GM12878 (cell line): Measurements from ENCODE around the gene TCF7L2. TPM values are rescaled to one million over a fixed set of nuclear protein-coding genes. Genes with fewer than 3 reads are reported as not detected.

Experiments
- ATAC-seq: fragments of 200-7000 bp; cut with Tn5 transposase; 3 replicates; pipeline ENCODE4 v1.9.1; 2020; ENCODE audit warnings: mild to moderate bottlenecking, moderate library complexity
- BruUV-seq: library from RNA; stranded (reverse); fragments of 400-500 nt; replicated peaks from 2 replicates; lab custom pipeline; 2021; lab: Mats Ljungman, UMichigan
- CTCF ChIA-PET: fragments of 300-600 bp; sonication (Branson Sonifier 250); formaldehyde crosslinking; extraction: SDS; loops from one replicate; lab custom pipeline; 2021; ENCODE audit warnings: inconsistent platforms; lab: Yijun Ruan, JAX
- POLR2A ChIA-PET: fragments of 350-600 bp; formaldehyde crosslinking; extraction: SDS; loops from one replicate; lab custom pipeline; 2021; ENCODE audit warnings: inconsistent platforms; lab: Charles Lee
- RAD21 ChIA-PET: fragments of 300-600 bp; sonication (Branson Sonifier 250); formaldehyde crosslinking; loops from one replicate; lab custom pipeline; 2023; ENCODE audit warnings: antibody characterized with exemption; ENCODE audit not compliant: unreplicated experiment; lab: Charles Lee
- SMC1A ChIA-PET: fragments of 300-600 bp; sonication (Branson Sonifier 250); formaldehyde crosslinking; loops from one replicate; lab custom pipeline; 2023; ENCODE audit not compliant: unreplicated experiment, uncharacterized antibody; lab: Charles Lee
- DNase-seq: peaks from one replicate; pipeline ENCODE4 v3.0.0-alpha.2; 2011; ENCODE audit warnings: low read depth, low spot score
- FAIRE-seq: peaks from 3 replicates; lab custom pipeline; 2011; peaks lifted over from hg19 to GRCh38; lab: Jason Lieb, UNC
- H2AFZ ChIP-seq: 2 replicates; pipeline ENCODE4 v1.6.0; 2011; ENCODE audit warnings: low read depth, low read length, control low read depth; ENCODE audit not compliant: control insufficient read depth
- H3K27ac ChIP-seq: 2 replicates; pipeline ENCODE4 v1.5.1; 2011; ENCODE audit warnings: control low read depth; ENCODE audit not compliant: control insufficient read depth, insufficient read depth
- H3K27me3 ChIP-seq, 2 experiments: replicated peaks in 1 of 2; 2 replicates each; pipeline versions ENCODE4 v1.6.0 to v1.6.1; 2011; ENCODE audit warnings: low read length in 1 of 2; ENCODE audit not compliant: control insufficient read depth in 2 of 2, insufficient read depth in 2 of 2
- H3K36me3 ChIP-seq, 2 experiments: 2 replicates each; pipeline ENCODE4 v1.5.1; 2011; ENCODE audit warnings: low read length in 1 of 2; ENCODE audit not compliant: control insufficient read depth in 2 of 2, insufficient read depth in 2 of 2
- H3K4me1 ChIP-seq: 2 replicates; pipeline ENCODE4 v1.6.1; 2011; ENCODE audit warnings: mild to moderate bottlenecking, low read length, moderate library complexity, mixed read lengths; ENCODE audit not compliant: control insufficient read depth, insufficient read depth
- H3K4me2 ChIP-seq: 2 replicates; pipeline ENCODE4 v1.6.0; 2011; ENCODE audit warnings: control low read depth; ENCODE audit not compliant: control insufficient read depth, insufficient read depth
- H3K4me3 ChIP-seq: fragments of 200-600 bp; sonication (generic); 2 replicates; pipeline ENCODE4 v1.5.1; 2016
- H3K79me2 ChIP-seq: 2 replicates; pipeline ENCODE4 v1.6.0; 2011; ENCODE audit warnings: low read length; ENCODE audit not compliant: control insufficient read depth, insufficient read depth
- H3K9ac ChIP-seq: 2 replicates; pipeline ENCODE4 v1.8.0; 2011; ENCODE audit warnings: low read length, control low read depth, mixed read lengths; ENCODE audit not compliant: control insufficient read depth, insufficient read depth
- H3K9me3 ChIP-seq: replicated peaks from 3 replicates; pipeline ENCODE4 v1.5.1; 2011; ENCODE audit warnings: mild to moderate bottlenecking, low read length; ENCODE audit not compliant: control insufficient read depth, insufficient read depth
- H4K20me1 ChIP-seq: 2 replicates; pipeline ENCODE4 v1.6.0; 2011; ENCODE audit not compliant: control insufficient read depth, insufficient read depth
- BCL11A ChIP-seq: IDR thresholded peaks from 2 replicates; pipeline ENCODE4 v1.6.1; 2011; ENCODE audit warnings: low read depth, low read length
- EGR1 ChIP-seq, 2 experiments: IDR thresholded peaks; 1 replicate in 1 of 2; 2 replicates in 1 of 2; pipeline ENCODE4 v1.6.1; 2011 to 2012; ENCODE audit warnings: low read depth in 2 of 2, low read length in 2 of 2, borderline replicate concordance in 1 of 2, mild to moderate bottlenecking in 1 of 2, moderate library complexity in 1 of 2
- HCFC1 ChIP-seq: fragments of 150-350 bp; IDR thresholded peaks from 2 replicates; pipeline ENCODE4 v1.6.1; 2014; ENCODE audit warnings: low read length
- KAT2A ChIP-seq: conservative IDR thresholded peaks from 2 replicates; pipeline ENCODE4 v1.6.1; 2011; ENCODE audit warnings: low read depth, low read length; ENCODE audit not compliant: control insufficient read depth
- MXI1 ChIP-seq: fragments of 150-350 bp; IDR thresholded peaks from 2 replicates; pipeline ENCODE4 v1.6.1; 2011; ENCODE audit warnings: low read depth, mild to moderate bottlenecking, inconsistent platforms, low read length, improper control_type of control experiment
- MYC ChIP-seq: IDR thresholded peaks from 2 replicates; pipeline ENCODE4 v1.6.1; 2011; ENCODE audit warnings: mild to moderate bottlenecking, low read length, moderate library complexity, inconsistent platforms; ENCODE audit not compliant: insufficient read depth, insufficient replicate concordance, insufficient read length, severe bottlenecking
- NBN ChIP-seq: fragments of 450-650 bp; IDR thresholded peaks from 2 replicates; pipeline ENCODE4 v1.6.1; 2016
- NFIC ChIP-seq: IDR thresholded peaks from 2 replicates; pipeline ENCODE4 v1.6.1; 2012; ENCODE audit warnings: low read depth, mild to moderate bottlenecking, inconsistent platforms, low read length, moderate library complexity
- SP1 ChIP-seq: IDR thresholded peaks from one replicate; pipeline ENCODE4 v1.6.1; 2011; ENCODE audit warnings: low read depth, low read length
- STAT1 ChIP-seq: fragments of 450-650 bp; conservative IDR thresholded peaks from 2 replicates; pipeline ENCODE4 v1.6.1; 2014; ENCODE audit warnings: antibody characterized with exemption, mild to moderate bottlenecking
- TCF3 ChIP-seq: IDR thresholded peaks from 2 replicates; pipeline ENCODE4 v1.6.1; 2012; ENCODE audit warnings: low read depth, mild to moderate bottlenecking, low read length, borderline replicate concordance; ENCODE audit not compliant: insufficient read depth
- TCF7 ChIP-seq: IDR thresholded peaks from 2 replicates; pipeline ENCODE4 v1.6.1; 2014; ENCODE audit warnings: antibody characterized with exemption, borderline replicate concordance
- WRNIP1 ChIP-seq: IDR thresholded peaks from 2 replicates; pipeline ENCODE4 v1.6.1; 2011; ENCODE audit warnings: low read depth, low read length, improper control_type of control experiment, borderline replicate concordance
- WGBS: methylation state at CpG from one replicate; pipeline ENCODE4 v1.1.6; 2016; ENCODE audit warnings: low lambda C conversion rate; ENCODE audit not compliant: insufficient replicate concordance, insufficient coverage; ENCODE audit errors: missing lambda C conversion rate; 5-methylcytosine and 5-hydroxymethylcytosine counted together
- in situ Hi-C: fragments of 300-500 bp; cut with MboI; formaldehyde crosslinking; loops from 9 replicates; pipeline ENCODE4 v1.14.3; 2018; ENCODE audit warnings: mixed read lengths
- intact Hi-C: fragments of 100-400 bp; cut with micrococcal nuclease; formaldehyde crosslinking; loops from one replicate; pipeline ENCODE4 v1.14.2; 2022; ENCODE audit not compliant: unreplicated experiment
- polyA plus RNA-seq, 11 experiments: library from polyadenylated mRNA; depleted of rRNA in 4 of 11; unstranded in 6 of 11; stranded (reverse) in 5 of 11; fragments of >200 nt; fragmentation: Nextera tagmentation in 4 of 11; fragmentation: Illumina TruSeq in 1 of 11; extraction: Ambion mirVana in 4 of 11; extraction: Trizol in 1 of 11; gene quantifications; 1 replicate in 1 of 11; 2 replicates in 10 of 11; pipeline versions ENCODE4 v1.2.1 to v1.2.3, GENCODE V29; 2011 to 2016; ENCODE audit warnings: inconsistent platforms in 2 of 11, missing spikeins in 2 of 11, low read depth in 1 of 11
- total RNA-seq, 4 experiments: library from RNA; depleted of rRNA in 3 of 4; stranded (reverse); fragments of >200 nt in 3 of 4; fragmentation: Illumina TruSeq in 1 of 4; extraction: Trizol in 1 of 4; gene quantifications; 2 replicates each; pipeline versions ENCODE4 v1.2.1 to v1.2.3, GENCODE V29; 2013 to 2021
- TF ChIP-seq, protein P1 (sequence below): fragments of 450-650 bp; IDR thresholded peaks from 2 replicates; pipeline ENCODE4 v1.6.1; 2016; ENCODE audit warnings: mild to moderate bottlenecking, moderate library complexity, borderline replicate concordance
- TF ChIP-seq, protein P2 (sequence below): fragments of 450-650 bp; IDR thresholded peaks from 2 replicates; pipeline ENCODE4 v1.6.1; 2017; ENCODE audit warnings: mild to moderate bottlenecking, moderate library complexity

TCF7L2 gene
- total and polyA plus RNA-seq, 10 of the 15 experiments (the other 5 are each of a cell fraction or from before 2014, with no cell fraction given), result 0.02 to 1.1 (median 0.35) TPM; not detected in 4

DNA sequence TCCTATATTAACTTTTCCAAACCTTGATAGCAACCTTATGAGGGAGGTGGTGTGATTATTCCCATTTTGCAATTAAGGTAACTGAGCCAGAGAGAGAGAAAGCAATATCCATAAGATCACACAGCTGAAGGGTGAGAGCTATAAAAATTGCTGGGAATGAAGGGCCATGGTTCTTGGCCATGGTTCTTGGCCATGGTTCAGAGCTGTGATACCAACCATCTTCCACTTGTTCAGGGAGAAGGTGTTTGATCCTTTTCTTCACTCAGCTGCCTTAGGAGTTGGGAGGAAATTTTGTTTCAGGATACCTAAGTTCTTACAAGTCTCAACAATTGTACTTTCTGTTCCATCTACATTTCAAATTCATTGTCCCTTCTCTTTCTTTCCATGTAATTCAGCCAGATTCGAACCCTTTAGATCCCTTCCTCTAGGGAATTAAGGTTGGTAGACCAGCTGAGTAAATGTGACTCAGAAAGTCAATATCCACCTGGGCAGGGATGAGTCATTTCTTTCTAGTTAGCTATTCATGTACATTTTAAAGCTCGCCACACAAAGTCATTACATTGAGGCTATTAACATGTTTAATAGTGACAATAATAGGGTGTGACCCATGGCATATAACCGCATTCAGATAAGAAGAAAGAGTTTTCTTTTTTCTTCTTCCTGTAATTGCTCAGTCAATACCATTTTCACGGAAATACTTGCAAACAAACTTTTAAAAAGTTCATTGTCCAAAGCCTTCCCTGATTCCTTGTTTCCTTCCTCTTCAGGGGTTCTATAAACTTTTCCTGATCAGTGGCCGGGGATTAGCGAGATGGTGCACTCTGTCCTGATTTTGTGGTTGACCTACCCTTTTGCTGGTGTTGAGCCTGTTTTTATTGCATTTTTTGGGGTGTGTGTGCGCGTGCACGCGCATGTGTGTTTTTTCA, 143.4 kb downstream of the TCF7L2 start:
- SMC1A ChIA-PET, result interaction anchor here (0.6 kb wide), 1 partner anchor 53 kb away, joined by 3 read pairs; no protein-coding TSS in a partner anchor
- Histone ChIP-seq H4K20me1 (no peaks in the 10 kb centered on the region), H3K9ac (no peak overlapping the region), H2AFZ (no peak overlapping the region), H3K4me3 (no peak overlapping the region), H3K4me1 (no peaks in the 10 kb centered on the region), H3K27ac (no peak overlapping the region), H3K36me3 (no peaks in the 10 kb centered on the region), H3K79me2 (no peaks in the 10 kb centered on the region), H3K9me3 (peaks cover 6% of the 10 kb centered on the region; the same call in 2 of the 3 replicates), H3K27me3 (no peaks in the 10 kb centered on the region; a peak in 1 of 4 replicates), H3K4me2 (no peak overlapping the region)
- in situ Hi-C loops, result no loop called here
- intact Hi-C loops, result no loop called here
- WGBS, result 40% methylated on average over 10 of the region's 10 CpGs
- POLR2A ChIA-PET, result no interaction called here
- DNase-seq (peak; percentile 8), FAIRE-seq (no peak), ATAC-seq (peak; percentile 89)
- RAD21 ChIA-PET, result interaction anchor here (0.6 kb wide), 1 partner anchor 185 kb away, joined by 4 read pairs; no protein-coding TSS in a partner anchor
- no TSS peak for BruUV-seq
- CTCF ChIA-PET, result no interaction called here
- TF ChIP-seq MYC (no peak), WRNIP1 (no peak), TCF7 (no peak), EGR1 (IDR thresholded peaks at IDR 0.05; ENCODE audit: borderline replicate concordance in 1 of 2, low read depth in 2 of 2, low read length in 2 of 2) (no peak), STAT1 (no peak), TCF3 (0 out of 2 replicates have a peak, but pooled peaks have one; percentile 21), SP1 (no peak), BCL11A (peak; percentile 73), KAT2A (no peak), NBN (no peak), MXI1 (no peak), NFIC (no peak; the same call in 1 of the 2 replicates), HCFC1 (no peak)
- TF ChIP-seq, protein P1, sequence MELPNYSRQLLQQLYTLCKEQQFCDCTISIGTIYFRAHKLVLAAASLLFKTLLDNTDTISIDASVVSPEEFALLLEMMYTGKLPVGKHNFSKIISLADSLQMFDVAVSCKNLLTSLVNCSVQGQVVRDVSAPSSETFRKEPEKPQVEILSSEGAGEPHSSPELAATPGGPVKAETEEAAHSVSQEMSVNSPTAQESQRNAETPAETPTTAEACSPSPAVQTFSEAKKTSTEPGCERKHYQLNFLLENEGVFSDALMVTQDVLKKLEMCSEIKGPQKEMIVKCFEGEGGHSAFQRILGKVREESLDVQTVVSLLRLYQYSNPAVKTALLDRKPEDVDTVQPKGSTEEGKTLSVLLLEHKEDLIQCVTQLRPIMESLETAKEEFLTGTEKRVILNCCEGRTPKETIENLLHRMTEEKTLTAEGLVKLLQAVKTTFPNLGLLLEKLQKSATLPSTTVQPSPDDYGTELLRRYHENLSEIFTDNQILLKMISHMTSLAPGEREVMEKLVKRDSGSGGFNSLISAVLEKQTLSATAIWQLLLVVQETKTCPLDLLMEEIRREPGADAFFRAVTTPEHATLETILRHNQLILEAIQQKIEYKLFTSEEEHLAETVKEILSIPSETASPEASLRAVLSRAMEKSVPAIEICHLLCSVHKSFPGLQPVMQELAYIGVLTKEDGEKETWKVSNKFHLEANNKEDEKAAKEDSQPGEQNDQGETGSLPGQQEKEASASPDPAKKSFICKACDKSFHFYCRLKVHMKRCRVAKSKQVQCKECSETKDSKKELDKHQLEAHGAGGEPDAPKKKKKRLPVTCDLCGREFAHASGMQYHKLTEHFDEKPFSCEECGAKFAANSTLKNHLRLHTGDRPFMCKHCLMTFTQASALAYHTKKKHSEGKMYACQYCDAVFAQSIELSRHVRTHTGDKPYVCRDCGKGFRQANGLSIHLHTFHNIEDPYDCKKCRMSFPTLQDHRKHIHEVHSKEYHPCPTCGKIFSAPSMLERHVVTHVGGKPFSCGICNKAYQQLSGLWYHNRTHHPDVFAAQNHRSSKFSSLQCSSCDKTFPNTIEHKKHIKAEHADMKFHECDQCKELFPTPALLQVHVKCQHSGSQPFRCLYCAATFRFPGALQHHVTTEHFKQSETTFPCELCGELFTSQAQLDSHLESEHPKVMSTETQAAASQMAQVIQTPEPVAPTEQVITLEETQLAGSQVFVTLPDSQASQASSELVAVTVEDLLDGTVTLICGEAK, result no peak
- TF ChIP-seq, protein P2, sequence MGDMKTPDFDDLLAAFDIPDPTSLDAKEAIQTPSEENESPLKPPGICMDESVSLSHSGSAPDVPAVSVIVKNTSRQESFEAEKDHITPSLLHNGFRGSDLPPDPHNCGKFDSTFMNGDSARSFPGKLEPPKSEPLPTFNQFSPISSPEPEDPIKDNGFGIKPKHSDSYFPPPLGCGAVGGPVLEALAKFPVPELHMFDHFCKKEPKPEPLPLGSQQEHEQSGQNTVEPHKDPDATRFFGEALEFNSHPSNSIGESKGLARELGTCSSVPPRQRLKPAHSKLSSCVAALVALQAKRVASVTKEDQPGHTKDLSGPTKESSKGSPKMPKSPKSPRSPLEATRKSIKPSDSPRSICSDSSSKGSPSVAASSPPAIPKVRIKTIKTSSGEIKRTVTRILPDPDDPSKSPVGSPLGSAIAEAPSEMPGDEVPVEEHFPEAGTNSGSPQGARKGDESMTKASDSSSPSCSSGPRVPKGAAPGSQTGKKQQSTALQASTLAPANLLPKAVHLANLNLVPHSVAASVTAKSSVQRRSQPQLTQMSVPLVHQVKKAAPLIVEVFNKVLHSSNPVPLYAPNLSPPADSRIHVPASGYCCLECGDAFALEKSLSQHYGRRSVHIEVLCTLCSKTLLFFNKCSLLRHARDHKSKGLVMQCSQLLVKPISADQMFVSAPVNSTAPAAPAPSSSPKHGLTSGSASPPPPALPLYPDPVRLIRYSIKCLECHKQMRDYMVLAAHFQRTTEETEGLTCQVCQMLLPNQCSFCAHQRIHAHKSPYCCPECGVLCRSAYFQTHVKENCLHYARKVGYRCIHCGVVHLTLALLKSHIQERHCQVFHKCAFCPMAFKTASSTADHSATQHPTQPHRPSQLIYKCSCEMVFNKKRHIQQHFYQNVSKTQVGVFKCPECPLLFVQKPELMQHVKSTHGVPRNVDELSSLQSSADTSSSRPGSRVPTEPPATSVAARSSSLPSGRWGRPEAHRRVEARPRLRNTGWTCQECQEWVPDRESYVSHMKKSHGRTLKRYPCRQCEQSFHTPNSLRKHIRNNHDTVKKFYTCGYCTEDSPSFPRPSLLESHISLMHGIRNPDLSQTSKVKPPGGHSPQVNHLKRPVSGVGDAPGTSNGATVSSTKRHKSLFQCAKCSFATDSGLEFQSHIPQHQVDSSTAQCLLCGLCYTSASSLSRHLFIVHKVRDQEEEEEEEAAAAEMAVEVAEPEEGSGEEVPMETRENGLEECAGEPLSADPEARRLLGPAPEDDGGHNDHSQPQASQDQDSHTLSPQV, result no peak
